ENCODE measurements around the gene MSL3. TPM values are rescaled to one million over a fixed set of nuclear protein-coding genes. Genes with fewer than 3 reads are reported as not detected.

The MSL3 gene
- total RNA-seq, 1 donor from 2014 or later: 25.5 TPM

GRCh38 chrX:11741574-11741973 lies 16.5 kb upstream of the MSL3 start:
- Histone ChIP-seq H3K27me3 (no peaks in the 10 kb centered on the region), H3K4me3 (no peak overlapping the region), H3K4me1 (no peaks in the 10 kb centered on the region), H3K36me3 (no peaks in the 10 kb centered on the region), H3K9me3 (no peaks in the 10 kb centered on the region), H3K27ac (no peak overlapping the region)
- no peak for DNase-seq (ENCODE audit: extremely low spot score in 2 of 2)
- TF ChIP-seq, protein P1, sequence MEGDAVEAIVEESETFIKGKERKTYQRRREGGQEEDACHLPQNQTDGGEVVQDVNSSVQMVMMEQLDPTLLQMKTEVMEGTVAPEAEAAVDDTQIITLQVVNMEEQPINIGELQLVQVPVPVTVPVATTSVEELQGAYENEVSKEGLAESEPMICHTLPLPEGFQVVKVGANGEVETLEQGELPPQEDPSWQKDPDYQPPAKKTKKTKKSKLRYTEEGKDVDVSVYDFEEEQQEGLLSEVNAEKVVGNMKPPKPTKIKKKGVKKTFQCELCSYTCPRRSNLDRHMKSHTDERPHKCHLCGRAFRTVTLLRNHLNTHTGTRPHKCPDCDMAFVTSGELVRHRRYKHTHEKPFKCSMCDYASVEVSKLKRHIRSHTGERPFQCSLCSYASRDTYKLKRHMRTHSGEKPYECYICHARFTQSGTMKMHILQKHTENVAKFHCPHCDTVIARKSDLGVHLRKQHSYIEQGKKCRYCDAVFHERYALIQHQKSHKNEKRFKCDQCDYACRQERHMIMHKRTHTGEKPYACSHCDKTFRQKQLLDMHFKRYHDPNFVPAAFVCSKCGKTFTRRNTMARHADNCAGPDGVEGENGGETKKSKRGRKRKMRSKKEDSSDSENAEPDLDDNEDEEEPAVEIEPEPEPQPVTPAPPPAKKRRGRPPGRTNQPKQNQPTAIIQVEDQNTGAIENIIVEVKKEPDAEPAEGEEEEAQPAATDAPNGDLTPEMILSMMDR (IDR thresholded peaks at IDR 0.05): no peak
- TF ChIP-seq POLR2AphosphoS5 (IDR thresholded peaks at IDR 0.05; ENCODE audit: insufficient read depth in 1 of 2, low read depth in 1 of 2) (no peak), POLR2A (IDR thresholded peaks at IDR 0.05) (no peak)
- intact Hi-C loops (cut with DNase I): no loop called here

- no peak overlapping the region for H3K4me3 ChIP-seq
- H3K4me1 ChIP-seq: no peaks in the 10 kb centered on the region
- no peaks in the 10 kb centered on the region for H3K9me3 ChIP-seq
- TF ChIP-seq POLR2AphosphoS5 (IDR thresholded peaks at IDR 0.05; ENCODE audit: insufficient read depth in 1 of 2, low read depth in 1 of 2) (no peak), POLR2A (IDR thresholded peaks at IDR 0.05) (no peak)
- TF ChIP-seq, protein P1 (IDR thresholded peaks at IDR 0.05): no peak
- H3K36me3 ChIP-seq: no peaks in the 10 kb centered on the region
- no peak for DNase-seq (ENCODE audit: extremely low spot score in 2 of 2)
- no peak overlapping the region for H3K27ac ChIP-seq
- intact Hi-C loops (cut with DNase I): no loop called here
- no peaks in the 10 kb centered on the region for H3K27me3 ChIP-seq
Measured at GRCh38 chrX:11745881-11746280, 12.2 kb upstream of the MSL3 start.

GRCh38 chrX:11750046-11750445 lies 8.0 kb upstream of the MSL3 start:
- intact Hi-C loops (cut with DNase I): no loop called here
- Histone ChIP-seq H3K4me3 (no peak overlapping the region), H3K27me3 (no peaks in the 10 kb centered on the region), H3K36me3 (no peaks in the 10 kb centered on the region), H3K27ac (no peak overlapping the region), H3K9me3 (no peaks in the 10 kb centered on the region), H3K4me1 (no peaks in the 10 kb centered on the region)
- TF ChIP-seq POLR2A (IDR thresholded peaks at IDR 0.05) (no peak), POLR2AphosphoS5 (IDR thresholded peaks at IDR 0.05; ENCODE audit: insufficient read depth in 1 of 2, low read depth in 1 of 2) (no peak)
- TF ChIP-seq, protein P1 (IDR thresholded peaks at IDR 0.05): no peak
- DNase-seq (ENCODE audit: extremely low spot score in 2 of 2): no peak

DNA sequence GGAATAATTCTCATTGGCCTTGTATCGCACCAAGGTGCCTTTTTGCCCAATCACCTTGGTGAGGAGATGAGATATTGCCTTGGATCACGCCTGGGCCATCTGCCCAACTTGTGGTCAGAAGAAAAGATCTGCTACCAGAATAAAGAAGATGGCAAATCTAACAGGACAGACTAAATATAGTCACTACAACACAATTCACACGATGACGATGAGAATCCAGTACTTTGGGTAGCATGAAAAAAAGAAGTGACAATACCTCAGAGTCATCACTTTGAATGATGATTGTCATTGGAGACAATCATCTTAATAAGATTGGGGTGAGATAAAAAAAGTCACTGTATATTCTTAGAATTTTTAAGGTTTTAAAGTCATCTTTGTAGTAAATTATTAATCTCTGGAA lies 7.3 kb upstream of the MSL3 start:
- no peak for DNase-seq (ENCODE audit: extremely low spot score in 2 of 2)
- Histone ChIP-seq H3K9me3 (no peaks in the 10 kb centered on the region), H3K36me3 (no peaks in the 10 kb centered on the region), H3K4me3 (no peak overlapping the region), H3K27ac (no peak overlapping the region), H3K4me1 (no peaks in the 10 kb centered on the region), H3K27me3 (no peaks in the 10 kb centered on the region)
- intact Hi-C loops (cut with DNase I): no loop called here
- TF ChIP-seq POLR2AphosphoS5 (IDR thresholded peaks at IDR 0.05; ENCODE audit: insufficient read depth in 1 of 2, low read depth in 1 of 2) (no peak), POLR2A (IDR thresholded peaks at IDR 0.05) (no peak)
- TF ChIP-seq, protein P1 (IDR thresholded peaks at IDR 0.05): no peak

- H3K4me1 ChIP-seq: no peaks in the 10 kb centered on the region
- DNase-seq (ENCODE audit: extremely low spot score in 2 of 2): no peak
- intact Hi-C loops (cut with DNase I): no loop called here
- no peaks in the 10 kb centered on the region for H3K27me3 ChIP-seq
- no peak for TF ChIP-seq POLR2AphosphoS5 (IDR thresholded peaks at IDR 0.05; ENCODE audit: insufficient read depth in 1 of 2, low read depth in 1 of 2)
- TF ChIP-seq POLR2A (IDR thresholded peaks at IDR 0.05): no peak
- TF ChIP-seq, protein P1 (IDR thresholded peaks at IDR 0.05): no peak
- H3K27ac ChIP-seq: no peak overlapping the region
- H3K4me3 ChIP-seq: no peak overlapping the region
- H3K9me3 ChIP-seq: no peaks in the 10 kb centered on the region
- no peaks in the 10 kb centered on the region for H3K36me3 ChIP-seq
Measured at GRCh38 chrX:11751261-11751660, 6.8 kb upstream of the MSL3 start.
